ENCODE results near the gene TMOD2.
A peak's percentile ranks its signal among the peaks of the same experiment; 100 is the strongest.

The TMOD2 gene

DNA sequence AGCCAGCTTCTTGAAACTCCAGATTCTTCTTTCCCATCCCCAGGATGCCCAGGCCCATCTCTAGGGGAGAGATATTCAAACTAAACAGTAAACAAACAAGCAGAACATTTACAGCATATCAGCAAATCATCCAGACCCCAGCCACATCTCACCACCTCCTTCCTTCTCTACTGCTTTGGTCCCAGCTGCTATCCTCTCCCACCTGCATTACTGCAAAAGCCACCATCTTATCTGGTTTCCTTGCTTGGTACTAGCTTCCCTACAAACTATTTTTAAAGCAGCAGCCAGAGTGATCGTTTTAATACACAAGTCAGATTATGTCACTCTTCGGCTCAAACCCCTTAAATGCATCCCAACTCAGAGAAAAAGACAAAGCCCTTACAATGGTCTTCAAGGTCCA is 18.8 kb upstream of the TMOD2 start:
- TF ChIP-seq, protein P1, sequence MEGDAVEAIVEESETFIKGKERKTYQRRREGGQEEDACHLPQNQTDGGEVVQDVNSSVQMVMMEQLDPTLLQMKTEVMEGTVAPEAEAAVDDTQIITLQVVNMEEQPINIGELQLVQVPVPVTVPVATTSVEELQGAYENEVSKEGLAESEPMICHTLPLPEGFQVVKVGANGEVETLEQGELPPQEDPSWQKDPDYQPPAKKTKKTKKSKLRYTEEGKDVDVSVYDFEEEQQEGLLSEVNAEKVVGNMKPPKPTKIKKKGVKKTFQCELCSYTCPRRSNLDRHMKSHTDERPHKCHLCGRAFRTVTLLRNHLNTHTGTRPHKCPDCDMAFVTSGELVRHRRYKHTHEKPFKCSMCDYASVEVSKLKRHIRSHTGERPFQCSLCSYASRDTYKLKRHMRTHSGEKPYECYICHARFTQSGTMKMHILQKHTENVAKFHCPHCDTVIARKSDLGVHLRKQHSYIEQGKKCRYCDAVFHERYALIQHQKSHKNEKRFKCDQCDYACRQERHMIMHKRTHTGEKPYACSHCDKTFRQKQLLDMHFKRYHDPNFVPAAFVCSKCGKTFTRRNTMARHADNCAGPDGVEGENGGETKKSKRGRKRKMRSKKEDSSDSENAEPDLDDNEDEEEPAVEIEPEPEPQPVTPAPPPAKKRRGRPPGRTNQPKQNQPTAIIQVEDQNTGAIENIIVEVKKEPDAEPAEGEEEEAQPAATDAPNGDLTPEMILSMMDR (IDR thresholded peaks at IDR 0.05; ENCODE audit: control extremely low read depth, extremely low read depth, low read depth, missing control alignments): no peak
- ChIA-PET CTCF (interaction anchor here (0.7 to 3.6 kb wide), 3 partner anchors 27 to 44 kb away, joined by 3 to 23 read pairs (median 3); no protein-coding TSS in a partner anchor), POLR2A (no interaction called here)
- no peak for DNase-seq (ENCODE audit: extremely low spot score)

DNA sequence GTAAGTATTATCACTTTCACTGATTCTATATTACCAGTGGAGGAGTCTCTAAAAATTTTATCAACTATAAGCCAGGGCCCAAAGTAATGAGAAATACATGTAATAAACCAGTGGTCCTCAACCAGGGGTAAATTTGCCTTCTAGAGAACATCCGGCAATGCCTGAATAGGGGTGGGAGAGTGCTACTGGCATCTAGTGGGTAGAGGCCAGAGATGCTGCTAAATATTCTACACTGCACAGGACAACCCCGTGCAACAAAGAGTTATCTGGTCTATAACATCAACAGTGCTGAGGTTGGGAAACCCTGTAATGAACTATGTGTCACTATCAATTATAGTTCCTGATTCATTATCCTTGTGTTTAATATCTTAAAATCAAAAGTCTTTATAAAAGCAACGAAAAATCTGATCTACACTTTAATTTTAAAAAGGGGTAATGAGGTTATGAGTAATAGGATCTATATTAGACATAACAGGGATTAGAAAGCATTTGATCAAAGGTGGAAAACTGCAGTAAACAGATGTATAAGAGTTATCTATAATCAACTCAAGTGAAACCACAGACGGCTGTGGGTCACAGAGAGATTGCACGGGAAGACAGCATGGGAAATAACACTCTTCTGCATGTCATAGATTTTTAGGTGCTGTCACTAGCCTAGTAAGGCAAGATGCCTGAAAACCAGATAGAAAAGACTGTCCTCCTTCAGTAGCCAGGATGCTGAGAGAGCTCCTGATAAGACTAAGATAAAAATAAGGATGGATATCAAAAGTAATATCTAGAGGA is 16.0 kb upstream of the TMOD2 start:
- CTCF ChIA-PET: interaction anchor here (1.2 to 3.7 kb wide), 6 partner anchors 10 to 198 kb away, joined by 3 to 18 read pairs (median 6); no protein-coding TSS in a partner anchor
- TF ChIP-seq, protein P1 (IDR thresholded peaks at IDR 0.05; ENCODE audit: control extremely low read depth, extremely low read depth, low read depth, missing control alignments): peak; percentile 29
- POLR2A ChIA-PET: no interaction called here
- no peak for DNase-seq (ENCODE audit: extremely low spot score)

DNA sequence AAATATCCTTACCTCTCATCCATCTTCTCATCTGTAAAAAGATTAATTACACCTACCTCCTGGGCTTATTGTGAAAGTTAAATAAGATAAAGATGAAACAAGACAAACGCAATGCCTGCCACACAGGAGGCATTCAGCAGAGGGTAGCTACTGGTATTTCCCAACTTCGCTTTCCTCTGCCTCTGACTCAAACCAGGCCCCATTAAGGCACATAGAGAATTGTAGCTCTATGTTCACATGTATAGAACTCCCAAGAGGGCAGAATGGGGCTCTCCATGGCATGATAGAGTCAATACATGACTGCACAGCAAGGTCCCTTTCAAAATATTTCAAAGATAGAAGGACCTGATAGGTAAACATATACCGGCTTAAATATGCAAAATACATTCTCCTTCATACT is 15.3 kb upstream of the TMOD2 start:
- ChIA-PET POLR2A (no interaction called here), CTCF (interaction anchor here (1.1 to 3.7 kb wide), 7 partner anchors 10 to 199 kb away, joined by 3 to 18 read pairs (median 5); no protein-coding TSS in a partner anchor)
- no peak for DNase-seq (ENCODE audit: extremely low spot score)
- TF ChIP-seq, protein P1 (IDR thresholded peaks at IDR 0.05; ENCODE audit: control extremely low read depth, extremely low read depth, low read depth, missing control alignments): no peak

DNA sequence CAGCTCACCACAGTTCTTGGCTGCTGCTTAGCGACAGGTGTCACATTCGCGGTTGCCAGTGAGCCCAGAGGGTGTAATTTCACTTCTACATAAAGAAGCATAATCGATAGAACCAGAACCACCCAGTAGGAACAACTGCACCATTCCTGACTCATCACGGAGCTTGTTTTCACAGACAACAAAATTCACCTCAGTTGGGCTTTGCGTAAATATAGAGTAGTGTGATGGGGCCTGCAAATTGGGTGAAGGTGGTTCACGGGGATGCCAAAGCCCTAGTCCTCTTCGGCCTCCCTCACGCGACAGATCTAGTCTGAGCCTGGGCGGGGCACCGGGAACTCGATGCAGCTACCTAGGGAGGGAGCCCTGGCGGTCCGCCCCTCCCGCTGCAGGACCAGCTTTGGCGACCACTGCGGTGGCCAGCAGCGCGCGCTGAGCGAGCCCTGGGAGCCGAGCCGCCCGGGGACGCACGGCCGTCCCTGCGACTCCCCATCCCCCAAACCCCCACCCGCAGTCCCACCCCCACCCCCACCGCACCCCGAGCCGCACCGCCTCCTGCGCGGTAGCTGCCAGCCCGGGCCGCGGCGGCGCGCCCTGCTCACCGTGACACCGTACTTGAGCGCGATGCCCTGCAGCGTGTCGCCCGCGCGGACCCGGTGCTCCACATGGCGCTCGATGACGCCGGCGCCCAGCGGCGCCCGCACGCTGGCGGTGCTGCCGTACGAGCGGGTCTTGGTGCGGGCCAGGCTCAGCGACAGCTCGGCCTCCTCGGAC is 14.5 kb upstream of the TMOD2 start:
- CTCF ChIA-PET: interaction anchor here (0.7 to 3.7 kb wide), 10 partner anchors 11 to 200 kb away, joined by 3 to 18 read pairs (median 3); no protein-coding TSS in a partner anchor
- TF ChIP-seq, protein P1 (IDR thresholded peaks at IDR 0.05; ENCODE audit: control extremely low read depth, extremely low read depth, low read depth, missing control alignments): no peak
- POLR2A ChIA-PET: no interaction called here
- peak; percentile 61 for DNase-seq (ENCODE audit: extremely low spot score)

DNA sequence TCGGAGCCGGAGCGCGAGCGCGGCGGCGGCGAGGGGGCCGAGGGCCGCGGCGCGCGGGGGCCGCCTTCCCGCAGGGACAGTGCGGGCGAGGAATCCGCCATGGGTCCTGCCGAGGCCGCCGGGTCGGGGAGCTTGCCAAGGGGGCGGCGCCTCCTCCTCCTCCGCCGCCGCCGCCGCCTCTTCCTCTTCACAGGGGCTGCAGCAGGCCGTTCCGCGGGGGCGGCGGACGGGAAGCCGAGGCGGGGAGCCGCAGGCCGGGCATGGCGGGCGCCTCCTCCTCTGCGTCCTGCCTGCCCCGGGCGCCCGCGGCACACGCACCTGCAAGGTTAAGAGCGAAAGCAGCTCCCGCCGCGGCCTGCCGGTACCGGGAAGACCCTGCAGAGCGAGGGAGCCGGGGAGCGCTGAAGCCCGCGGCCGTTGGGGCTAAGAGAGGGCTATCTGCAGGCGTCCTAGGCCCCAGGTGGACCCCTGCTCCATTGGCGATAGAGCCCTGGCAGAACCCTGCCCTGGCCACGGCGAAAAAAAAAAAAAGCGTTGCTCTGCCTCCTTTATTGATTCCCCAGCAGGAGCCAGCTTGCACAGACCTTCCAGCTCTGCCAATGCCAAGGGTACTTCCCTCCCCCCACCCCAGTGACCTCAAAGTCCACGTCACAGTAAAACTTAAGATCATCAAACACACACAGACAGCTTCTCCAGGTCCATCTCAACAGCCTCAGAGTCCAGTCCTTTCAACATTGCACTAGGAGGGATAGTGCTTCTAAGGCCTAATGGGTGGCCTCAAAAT is 13.7 kb upstream of the TMOD2 start, which contains the start of gene LYSMD2:
Gene LYSMD2, minus strand, starts transcription at position 134 of the 784 bp plus-strand sequence. Its CDS starts 33 bp downstream, at position 101.
- TF ChIP-seq, protein P1 (IDR thresholded peaks at IDR 0.05; ENCODE audit: control extremely low read depth, extremely low read depth, low read depth, missing control alignments): no peak
- DNase-seq (ENCODE audit: extremely low spot score): peak; percentile 74
- ChIA-PET CTCF (interaction anchor here (0.8 to 3.7 kb wide), 6 partner anchors 11 to 116 kb away, joined by 3 to 18 read pairs (median 6); no protein-coding TSS in a partner anchor), POLR2A (no interaction called here)

All from GM10248 (cell line).